ENCODE measurements around the gene KRT20.
"Not testable (repeated sequence)": the region's sequence is repeated elsewhere in the genome, so short reads cannot be mapped to it uniquely, and the experiment has no call there.

The KRT20 gene, protein sequence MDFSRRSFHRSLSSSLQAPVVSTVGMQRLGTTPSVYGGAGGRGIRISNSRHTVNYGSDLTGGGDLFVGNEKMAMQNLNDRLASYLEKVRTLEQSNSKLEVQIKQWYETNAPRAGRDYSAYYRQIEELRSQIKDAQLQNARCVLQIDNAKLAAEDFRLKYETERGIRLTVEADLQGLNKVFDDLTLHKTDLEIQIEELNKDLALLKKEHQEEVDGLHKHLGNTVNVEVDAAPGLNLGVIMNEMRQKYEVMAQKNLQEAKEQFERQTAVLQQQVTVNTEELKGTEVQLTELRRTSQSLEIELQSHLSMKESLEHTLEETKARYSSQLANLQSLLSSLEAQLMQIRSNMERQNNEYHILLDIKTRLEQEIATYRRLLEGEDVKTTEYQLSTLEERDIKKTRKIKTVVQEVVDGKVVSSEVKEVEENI

GRCh38 chr17:40884708-40885512 lies at the start of gene KRT20:
Gene KRT20, minus strand, starts transcription at chr17:40885242. Its CDS starts 57 bp downstream, at chr17:40885185.
- DNase-seq = no peak

- no peak for DNase-seq
Measured at GRCh38 chr17:40932608-40933007, 47.6 kb upstream of the KRT20 start.

DNA sequence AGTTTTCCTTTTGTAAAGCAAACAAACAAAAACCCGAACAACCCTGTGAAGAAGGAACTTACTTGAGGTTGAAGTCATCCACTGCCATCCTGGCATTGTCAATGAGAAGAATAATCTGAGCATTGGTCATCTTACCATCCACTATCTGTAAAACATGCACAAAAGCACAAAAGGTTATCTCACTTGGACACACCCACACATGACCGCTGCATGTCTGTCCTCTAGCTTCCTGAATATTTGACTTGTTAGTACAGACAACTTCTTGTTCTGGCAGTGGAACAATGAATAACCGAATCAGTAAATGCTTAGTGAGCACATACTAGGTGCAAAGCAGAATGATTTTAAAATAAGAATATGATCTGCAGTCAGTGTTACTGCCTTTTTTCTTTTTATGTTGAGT lies 46.3 kb upstream of the KRT20 start:
- DNase-seq = no peak

GRCh38 chr17:40926341-40926740 lies 41.3 kb upstream of the KRT20 start:
- DNase-seq = no peak

DNA sequence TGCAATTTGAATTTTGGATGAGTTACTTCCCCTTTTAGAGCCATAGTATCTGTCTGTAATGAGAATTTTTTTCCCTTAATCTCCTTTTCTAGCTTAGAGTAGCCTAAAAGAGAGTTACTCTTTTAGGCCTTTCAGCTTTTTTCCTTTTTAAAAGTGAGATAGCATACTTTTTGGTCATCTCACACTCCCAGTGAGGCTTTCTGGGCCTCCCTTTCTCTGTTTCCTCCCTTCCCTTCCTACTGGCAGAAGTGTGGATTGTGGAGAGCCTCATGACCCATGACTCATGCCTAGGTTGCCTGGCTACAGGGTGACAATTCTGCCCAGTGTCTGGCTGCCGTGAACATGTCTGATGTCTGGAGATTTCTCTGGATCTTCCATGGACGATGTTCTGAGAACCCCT lies 37.2 kb upstream of the KRT20 start:
- no peak for DNase-seq

DNA sequence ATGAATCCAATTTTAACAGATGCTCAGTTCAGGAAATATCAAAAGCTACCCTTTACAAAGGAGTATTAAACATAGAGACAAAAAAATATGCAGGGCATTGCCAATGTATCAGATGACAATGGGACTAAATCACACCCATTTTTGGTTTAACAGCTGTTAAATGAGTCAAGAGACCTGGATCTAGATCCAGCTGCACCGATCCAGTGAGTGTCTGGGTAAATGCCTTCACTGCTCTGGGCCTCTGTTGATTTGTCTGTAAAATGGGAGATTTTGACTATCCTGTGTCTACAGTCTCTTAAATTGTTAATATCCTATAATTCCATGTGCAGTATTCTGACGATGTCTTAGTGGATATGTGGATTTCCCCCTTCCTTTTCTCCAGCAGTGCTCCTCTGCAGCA lies 36.0 kb upstream of the KRT20 start:
- DNase-seq = no peak

DNA sequence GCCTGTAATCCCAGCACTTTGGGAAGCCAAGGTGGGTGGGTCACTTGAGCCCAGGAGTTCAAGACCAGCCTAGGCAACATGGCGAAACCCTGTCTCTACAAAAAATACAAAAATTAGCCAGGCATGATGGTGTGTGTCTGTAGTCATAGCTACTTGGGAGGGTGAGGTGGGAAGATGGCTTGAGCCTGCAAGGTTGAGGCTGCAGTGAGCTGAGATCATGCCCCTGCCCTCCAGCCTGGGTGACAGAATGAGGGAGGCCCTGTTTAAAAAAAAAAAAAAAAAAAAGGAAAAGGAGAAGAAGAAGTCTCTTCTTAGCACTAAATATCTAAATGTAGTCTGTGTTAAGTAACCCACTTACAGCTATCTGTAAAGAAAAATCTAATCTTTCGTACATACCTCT lies 32.1 kb upstream of the KRT20 start:
- DNase-seq = not testable (repeated sequence)

GRCh38 chr17:40916366-40916765 lies 31.3 kb upstream of the KRT20 start:
- no peak for DNase-seq

GRCh38 chr17:40915721-40916256 lies 30.7 kb upstream of the KRT20 start:
- DNase-seq = no peak

GRCh38 chr17:40915199-40915661 lies 30.2 kb upstream of the KRT20 start:
- no peak for DNase-seq

- no peak for DNase-seq
Measured at GRCh38 chr17:40914075-40914855, 29.2 kb upstream of the KRT20 start.

DNA sequence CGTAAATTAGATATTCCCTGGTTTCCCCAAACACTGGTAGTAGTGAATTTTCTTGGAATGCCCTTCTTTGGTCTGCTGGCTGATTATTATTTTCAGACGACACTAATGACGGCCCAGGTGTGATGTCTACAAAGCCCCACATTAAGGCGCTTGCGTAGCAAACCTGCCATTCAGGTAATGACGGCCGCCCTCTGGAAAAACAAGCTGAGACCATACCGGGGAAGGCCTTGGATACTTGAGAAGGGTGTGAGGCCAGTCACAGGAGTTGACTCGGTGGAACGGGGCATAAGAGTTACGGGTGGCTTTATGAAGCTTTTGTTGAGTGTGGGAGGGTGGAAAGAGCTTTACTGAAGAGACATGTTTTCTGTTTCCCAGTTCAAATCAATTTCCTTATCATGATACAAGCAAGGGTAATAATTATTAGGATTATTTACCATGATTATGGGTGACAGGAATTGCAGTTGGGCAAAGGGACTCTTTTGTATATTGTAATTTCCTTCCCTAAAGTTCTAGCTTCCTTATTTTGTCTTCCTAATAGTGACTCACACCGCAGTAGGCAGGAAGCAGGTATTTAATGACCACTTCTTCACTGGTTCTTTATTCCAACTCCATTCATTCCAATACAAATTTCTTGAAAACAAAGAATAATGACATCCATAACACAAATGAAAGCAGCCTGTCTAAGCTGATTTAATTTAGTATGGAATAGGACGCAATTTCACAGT lies 27.6 kb upstream of the KRT20 start:
- DNase-seq = no peak

- no peak for DNase-seq
Measured at GRCh38 chr17:40910441-40910841, 25.4 kb upstream of the KRT20 start.

DNA sequence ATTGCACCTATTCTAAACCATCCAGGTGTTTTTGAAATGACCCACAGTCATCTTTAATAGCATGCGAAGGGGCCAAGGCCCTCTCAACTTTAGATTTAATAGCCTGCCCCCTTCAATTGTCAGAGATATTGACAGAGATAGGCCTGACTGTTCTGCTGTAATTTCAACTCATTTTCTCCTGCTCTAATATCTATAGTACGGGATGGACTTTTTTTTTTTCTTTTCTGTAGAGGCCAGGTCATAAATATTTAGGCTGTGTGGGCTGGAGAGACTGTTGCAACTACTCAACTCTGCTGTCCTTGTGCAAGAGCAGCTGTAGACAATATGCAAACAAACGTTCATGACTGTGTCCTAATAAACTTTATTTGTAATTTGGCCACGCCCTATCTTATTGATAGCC lies 24.7 kb upstream of the KRT20 start:
- DNase-seq = no peak

DNA sequence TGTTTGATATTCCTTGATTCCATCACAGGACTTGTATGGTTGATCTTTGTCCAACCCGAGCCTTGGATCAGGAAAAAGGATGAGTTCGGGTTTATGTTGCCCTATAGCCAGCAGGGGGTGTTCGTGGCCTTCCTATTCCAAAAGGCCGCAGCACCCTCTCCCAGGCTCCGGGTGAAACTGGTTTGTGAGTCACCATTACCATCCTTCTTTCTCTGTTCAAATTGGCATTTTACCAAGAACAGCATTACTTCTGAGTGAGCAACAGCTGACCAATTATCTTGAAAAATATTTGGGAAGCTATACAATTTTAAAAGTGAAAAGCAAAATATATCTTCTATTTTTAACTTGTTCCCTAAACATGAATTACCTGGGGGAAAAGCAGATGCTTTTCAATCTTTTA lies 24.3 kb upstream of the KRT20 start:
- peak; percentile 94 for DNase-seq

- no peak for DNase-seq
Measured at GRCh38 chr17:40906613-40907012, 21.6 kb upstream of the KRT20 start.

GRCh38 chr17:40905370-40905769 lies 20.3 kb upstream of the KRT20 start:
- DNase-seq = no peak

- no peak for DNase-seq
Measured at GRCh38 chr17:40903129-40903847, 18.2 kb upstream of the KRT20 start.

DNA sequence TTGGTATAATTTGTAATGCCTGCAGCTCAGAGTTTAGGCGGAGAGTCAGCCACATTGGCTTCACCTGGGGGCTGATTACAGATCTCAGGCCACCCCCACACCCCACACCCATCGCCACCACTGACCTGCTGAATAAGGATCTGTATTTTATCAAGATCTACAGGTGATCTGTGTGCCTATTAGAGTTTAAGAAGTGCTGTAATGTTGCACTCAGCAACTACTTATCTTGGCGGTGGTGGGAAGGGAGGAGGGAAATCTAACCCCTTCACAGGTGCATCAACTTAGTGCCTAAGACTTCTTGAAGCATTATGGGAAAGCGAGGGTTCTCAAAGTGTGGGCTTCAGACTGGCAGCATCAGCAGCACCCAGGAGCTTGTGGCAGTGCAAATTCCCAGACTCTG lies 17.5 kb upstream of the KRT20 start:
- DNase-seq = no peak

GRCh38 chr17:40901981-40902474 lies 17.0 kb upstream of the KRT20 start:
- DNase-seq = peak; percentile 79

DNA sequence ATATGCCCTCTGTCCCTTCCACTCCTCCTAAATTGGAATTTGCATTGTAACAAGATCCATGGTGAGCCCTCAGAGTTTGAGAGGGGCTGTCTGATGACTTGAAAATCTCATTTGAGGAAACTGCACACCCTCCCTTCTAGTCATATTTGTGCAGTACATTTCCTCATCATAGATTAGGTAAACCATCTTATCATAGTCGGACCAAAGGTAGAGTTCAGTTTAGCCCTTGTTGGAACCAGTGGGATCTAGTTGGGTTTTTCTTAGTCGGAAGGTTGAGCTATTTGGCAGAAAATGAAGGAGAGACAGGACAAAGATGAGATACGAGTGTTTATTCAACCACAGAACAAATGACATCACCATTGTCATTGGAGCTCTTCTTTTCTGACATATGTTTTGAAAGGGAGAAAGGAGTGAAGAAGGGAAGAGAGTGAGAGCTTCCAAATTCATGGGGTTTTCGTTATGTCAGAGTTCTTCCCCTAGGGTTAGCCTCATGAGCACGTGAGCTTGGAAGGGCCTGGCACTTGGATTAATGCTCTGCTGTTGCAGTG lies 15.8 kb upstream of the KRT20 start:
- DNase-seq = no peak
